Measurements from ENCODE around the gene TBX15. TPM values are rescaled to one million over a fixed set of nuclear protein-coding genes. Genes with fewer than 3 reads are reported as not detected.

Gene TBX15
- polyA plus RNA-seq, 1 donor (not counting 4 experiments of a cell fraction or from before 2014, with no cell fraction given) = not detected

DNA sequence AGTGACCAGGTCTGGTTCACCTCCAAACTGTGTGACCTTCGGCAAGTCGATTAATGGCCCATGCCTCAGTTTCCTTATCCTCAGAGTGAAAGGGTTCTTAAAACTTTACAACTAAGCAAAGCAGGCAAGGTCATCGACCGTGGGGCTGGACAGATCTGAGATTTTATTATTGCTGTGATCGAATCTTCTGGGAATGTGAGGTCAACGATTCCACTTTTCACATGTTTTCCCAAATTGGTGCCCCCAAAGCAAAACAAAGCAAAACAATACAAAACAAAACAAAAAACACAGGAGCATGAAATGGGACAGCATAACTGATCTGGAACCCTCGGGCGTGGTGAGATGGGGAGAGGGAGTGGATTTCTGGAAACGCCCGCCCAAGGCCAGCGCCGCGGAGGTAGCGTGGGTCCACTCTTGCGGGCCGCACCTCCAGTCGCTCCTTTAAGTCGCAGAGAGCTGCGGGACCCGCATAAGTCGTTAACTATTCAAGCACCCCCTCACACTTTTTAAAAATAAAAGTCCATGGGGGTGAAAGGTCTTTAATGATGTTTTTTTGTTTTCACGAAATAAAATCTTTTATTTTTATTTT is 4.2 kb upstream of the TBX15 start:
- no peaks in the 10 kb centered on the region for H3K9me3 ChIP-seq (ENCODE audit: control insufficient read depth, low read depth, low read length)
- no peak overlapping the region for H2AFZ ChIP-seq (ENCODE audit: control insufficient read depth, low read length)
- no peaks in the 10 kb centered on the region for H3K9me1 ChIP-seq (ENCODE audit: control insufficient read depth, extremely low read depth, insufficient read depth, low read length)
- TF ChIP-seq, protein P1, sequence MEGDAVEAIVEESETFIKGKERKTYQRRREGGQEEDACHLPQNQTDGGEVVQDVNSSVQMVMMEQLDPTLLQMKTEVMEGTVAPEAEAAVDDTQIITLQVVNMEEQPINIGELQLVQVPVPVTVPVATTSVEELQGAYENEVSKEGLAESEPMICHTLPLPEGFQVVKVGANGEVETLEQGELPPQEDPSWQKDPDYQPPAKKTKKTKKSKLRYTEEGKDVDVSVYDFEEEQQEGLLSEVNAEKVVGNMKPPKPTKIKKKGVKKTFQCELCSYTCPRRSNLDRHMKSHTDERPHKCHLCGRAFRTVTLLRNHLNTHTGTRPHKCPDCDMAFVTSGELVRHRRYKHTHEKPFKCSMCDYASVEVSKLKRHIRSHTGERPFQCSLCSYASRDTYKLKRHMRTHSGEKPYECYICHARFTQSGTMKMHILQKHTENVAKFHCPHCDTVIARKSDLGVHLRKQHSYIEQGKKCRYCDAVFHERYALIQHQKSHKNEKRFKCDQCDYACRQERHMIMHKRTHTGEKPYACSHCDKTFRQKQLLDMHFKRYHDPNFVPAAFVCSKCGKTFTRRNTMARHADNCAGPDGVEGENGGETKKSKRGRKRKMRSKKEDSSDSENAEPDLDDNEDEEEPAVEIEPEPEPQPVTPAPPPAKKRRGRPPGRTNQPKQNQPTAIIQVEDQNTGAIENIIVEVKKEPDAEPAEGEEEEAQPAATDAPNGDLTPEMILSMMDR (optimal IDR thresholded peaks at IDR 0.05 in 1 of 3, IDR thresholded peaks at IDR 0.05 in 1 of 3, conservative IDR thresholded peaks at IDR 0.05 in 1 of 3; ENCODE audit: extremely low read depth in 1 of 3, insufficient read depth in 2 of 3, low read length in 3 of 3) = no peak
- TF ChIP-seq EZH2 (IDR thresholded peaks at IDR 0.05; ENCODE audit: low read length) = no peak
- no peaks in the 10 kb centered on the region for H4K20me1 ChIP-seq (ENCODE audit: control insufficient read depth, extremely low read depth, insufficient read depth, low read length)
- dilution Hi-C loops (cut with MboI; ENCODE audit: extremely low pct_ligation_motif_present, low sequenced_read_pairs) = no loop called here
- peaks cover 98% of the 10 kb centered on the region for H3K27me3 ChIP-seq (ENCODE audit: control insufficient read depth, extremely low read depth, insufficient read depth, low read length)
- H3K9ac ChIP-seq (ENCODE audit: control insufficient read depth, extremely low read depth, insufficient read depth, low read length) = no peak overlapping the region
- H3K36me3 ChIP-seq (ENCODE audit: control insufficient read depth in 2 of 2, extremely low read depth in 1 of 2, insufficient read depth in 2 of 2, low read length in 2 of 2) = no peaks in the 10 kb centered on the region
- H3K4me1 ChIP-seq (ENCODE audit: control insufficient read depth, extremely low read depth, insufficient read depth, low read length) = peaks cover 5% of the 10 kb centered on the region
- no peak overlapping the region for H3K27ac ChIP-seq (ENCODE audit: control insufficient read depth, insufficient read depth, low read length)
- DNase-seq (ENCODE audit: low read depth, low spot score) (no peak), FAIRE-seq (no peak)
- no peaks in the 10 kb centered on the region for H3K79me2 ChIP-seq (ENCODE audit: control insufficient read depth, insufficient read depth, low read length)
- no peak overlapping the region for H3K4me3 ChIP-seq (ENCODE audit: control insufficient read depth in 2 of 3, extremely low read depth in 1 of 3, insufficient read depth in 2 of 3, low read depth in 1 of 3, low read length in 3 of 3)
- H3K4me2 ChIP-seq (ENCODE audit: control insufficient read depth, extremely low read depth, insufficient read depth, low read depth, low read length) = no peak overlapping the region

- Histone ChIP-seq H3K9ac (ENCODE audit: control insufficient read depth, extremely low read depth, insufficient read depth, low read length) (no peak overlapping the region), H3K9me3 (ENCODE audit: control insufficient read depth, low read depth, low read length) (peaks cover 3% of the 10 kb centered on the region), H3K4me2 (ENCODE audit: control insufficient read depth, extremely low read depth, insufficient read depth, low read depth, low read length) (no peak overlapping the region), H3K4me1 (ENCODE audit: control insufficient read depth, extremely low read depth, insufficient read depth, low read length) (peaks cover 5% of the 10 kb centered on the region), H3K4me3 (ENCODE audit: control insufficient read depth in 2 of 3, extremely low read depth in 1 of 3, insufficient read depth in 2 of 3, low read depth in 1 of 3, low read length in 3 of 3) (no peak overlapping the region), H2AFZ (ENCODE audit: control insufficient read depth, low read length) (no peak overlapping the region), H3K36me3 (ENCODE audit: control insufficient read depth in 2 of 2, extremely low read depth in 1 of 2, insufficient read depth in 2 of 2, low read length in 2 of 2) (no peaks in the 10 kb centered on the region), H3K79me2 (ENCODE audit: control insufficient read depth, insufficient read depth, low read length) (no peaks in the 10 kb centered on the region), H3K9me1 (ENCODE audit: control insufficient read depth, extremely low read depth, insufficient read depth, low read length) (no peaks in the 10 kb centered on the region), H4K20me1 (ENCODE audit: control insufficient read depth, extremely low read depth, insufficient read depth, low read length) (no peaks in the 10 kb centered on the region), H3K27me3 (ENCODE audit: control insufficient read depth, extremely low read depth, insufficient read depth, low read length) (peaks cover 100% of the 10 kb centered on the region), H3K27ac (ENCODE audit: control insufficient read depth, insufficient read depth, low read length) (no peak overlapping the region)
- dilution Hi-C loops (cut with MboI; ENCODE audit: extremely low pct_ligation_motif_present, low sequenced_read_pairs) = no loop called here
- DNase-seq (ENCODE audit: low read depth, low spot score) (no peak), FAIRE-seq (no peak)
- TF ChIP-seq EZH2 (IDR thresholded peaks at IDR 0.05; ENCODE audit: low read length) = no peak
- TF ChIP-seq, protein P1 (optimal IDR thresholded peaks at IDR 0.05 in 1 of 3, IDR thresholded peaks at IDR 0.05 in 1 of 3, conservative IDR thresholded peaks at IDR 0.05 in 1 of 3; ENCODE audit: extremely low read depth in 1 of 3, insufficient read depth in 2 of 3, low read length in 3 of 3) = no peak
Observed at GRCh38 chr1:118991448-118991847, 3.3 kb upstream of the TBX15 start.
